Hypothalamus (tissue), 51 donors: Measurements from ENCODE around the gene NR2F1.

ENCODE experiments used
- DNase-seq, 51 donors: peaks; one replicate each; lab custom pipeline; 2025; lab: John Stamatoyannopoulos, UW

NR2F1 gene

GRCh38 chr5:93602241-93603077 is 19.4 kb downstream of the NR2F1 start:
- no peak for DNase-seq

GRCh38 chr5:93603078-93603792 is 20.2 kb downstream of the NR2F1 start:
- no peak for DNase-seq

- peak in 8 of 51 donors; percentile 10 to 47 (median 35) for DNase-seq
These were observed 21.0 kb downstream of the NR2F1 start for GRCh38 chr5:93603793-93604643.

DNA sequence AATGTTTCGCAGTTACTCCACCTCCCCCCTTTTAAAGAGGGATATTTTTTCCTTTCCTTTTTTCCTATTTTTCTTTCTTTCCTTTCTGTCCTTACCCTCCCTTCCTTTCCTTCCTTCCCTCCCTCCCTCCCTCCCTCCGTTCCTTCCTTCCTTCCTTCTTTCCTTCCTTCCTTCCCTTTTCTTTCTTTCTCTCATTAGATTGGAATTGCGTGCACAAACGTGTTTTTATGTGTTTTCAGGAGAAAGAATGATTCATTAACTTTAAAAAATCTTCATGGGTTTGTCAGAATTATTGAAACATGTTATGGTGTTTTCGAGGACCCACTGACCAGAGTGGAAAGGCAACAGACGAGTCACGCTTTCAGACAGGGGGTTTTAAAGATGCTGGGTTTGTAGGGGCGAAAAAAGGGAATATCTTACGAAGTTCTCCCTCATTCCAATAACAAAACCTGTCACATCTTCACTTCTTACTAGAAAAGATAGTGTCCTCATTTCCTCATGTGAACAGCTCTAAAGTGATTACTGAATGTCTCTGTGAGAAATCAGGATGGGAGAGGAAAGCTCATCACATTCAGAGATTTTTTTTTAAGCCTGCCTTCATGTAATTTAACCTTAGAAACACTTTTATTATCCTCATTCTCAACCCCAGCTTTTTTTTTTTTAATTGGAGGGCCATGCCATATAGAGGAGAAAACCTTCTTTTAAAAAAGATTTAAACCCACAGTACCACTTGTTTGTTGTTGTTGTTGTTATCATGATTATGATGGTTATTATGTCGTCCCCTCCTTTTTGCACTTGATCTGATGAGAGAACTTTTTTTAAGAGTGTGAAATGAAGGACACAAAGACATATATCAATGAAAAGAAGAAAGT is 21.9 kb downstream of the NR2F1 start:
- no peak for DNase-seq

GRCh38 chr5:93606382-93606752 is 23.3 kb downstream of the NR2F1 start:
- DNase-seq: no peak

DNA sequence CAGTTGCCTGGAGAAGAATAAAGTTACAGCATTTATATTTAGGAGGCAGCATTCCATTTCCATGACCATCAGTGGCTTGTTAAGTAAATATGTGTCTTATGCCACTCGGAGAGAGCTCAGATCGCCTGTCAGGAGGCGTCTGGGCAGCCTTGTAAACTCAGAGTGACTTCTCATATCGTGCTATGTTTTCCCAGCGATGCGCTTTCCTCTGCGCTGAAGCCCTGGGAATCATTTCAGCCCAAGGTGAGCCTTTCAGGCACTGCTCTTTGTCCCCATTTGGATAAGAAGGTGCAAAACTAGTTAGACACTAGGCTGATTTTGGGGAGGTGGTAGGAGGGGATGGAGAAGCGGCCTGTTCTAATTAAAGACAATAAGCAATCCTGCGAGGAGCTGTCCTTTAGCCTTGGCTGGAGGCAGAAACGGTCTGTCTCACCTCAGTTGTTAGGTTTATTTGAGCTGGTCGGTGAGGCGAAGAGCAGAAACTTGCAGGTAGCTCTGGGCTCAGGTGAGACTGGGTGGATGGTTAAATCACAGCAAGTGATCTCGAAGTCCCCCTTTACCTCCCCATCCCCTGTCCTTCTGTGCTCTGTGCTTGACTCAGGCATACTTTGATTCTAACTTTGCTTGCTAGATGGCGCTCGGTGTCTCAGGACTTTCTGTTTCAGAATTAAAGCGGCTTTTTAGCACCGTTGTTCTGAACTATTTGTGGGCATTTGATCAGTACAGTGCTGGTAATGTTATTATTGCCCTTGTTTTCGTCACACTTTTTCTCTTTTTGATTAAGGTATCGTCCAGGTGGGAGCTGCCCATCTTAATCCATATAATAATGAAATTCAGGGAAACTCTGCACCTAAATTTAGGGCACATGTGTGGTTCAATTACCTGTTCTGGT is 24.6 kb downstream of the NR2F1 start:
- DNase-seq: peak in 11 of 51 donors; percentile 16 to 49 (median 37)

- DNase-seq: no peak
These were observed 25.8 kb downstream of the NR2F1 start for GRCh38 chr5:93608855-93609254.

- DNase-seq: no peak
These were observed 26.7 kb downstream of the NR2F1 start for GRCh38 chr5:93609762-93610161.

GRCh38 chr5:93610581-93611272 is 27.7 kb downstream of the NR2F1 start:
- no peak for DNase-seq

- DNase-seq: no peak
These were observed 28.4 kb downstream of the NR2F1 start for GRCh38 chr5:93611273-93611975.

DNA sequence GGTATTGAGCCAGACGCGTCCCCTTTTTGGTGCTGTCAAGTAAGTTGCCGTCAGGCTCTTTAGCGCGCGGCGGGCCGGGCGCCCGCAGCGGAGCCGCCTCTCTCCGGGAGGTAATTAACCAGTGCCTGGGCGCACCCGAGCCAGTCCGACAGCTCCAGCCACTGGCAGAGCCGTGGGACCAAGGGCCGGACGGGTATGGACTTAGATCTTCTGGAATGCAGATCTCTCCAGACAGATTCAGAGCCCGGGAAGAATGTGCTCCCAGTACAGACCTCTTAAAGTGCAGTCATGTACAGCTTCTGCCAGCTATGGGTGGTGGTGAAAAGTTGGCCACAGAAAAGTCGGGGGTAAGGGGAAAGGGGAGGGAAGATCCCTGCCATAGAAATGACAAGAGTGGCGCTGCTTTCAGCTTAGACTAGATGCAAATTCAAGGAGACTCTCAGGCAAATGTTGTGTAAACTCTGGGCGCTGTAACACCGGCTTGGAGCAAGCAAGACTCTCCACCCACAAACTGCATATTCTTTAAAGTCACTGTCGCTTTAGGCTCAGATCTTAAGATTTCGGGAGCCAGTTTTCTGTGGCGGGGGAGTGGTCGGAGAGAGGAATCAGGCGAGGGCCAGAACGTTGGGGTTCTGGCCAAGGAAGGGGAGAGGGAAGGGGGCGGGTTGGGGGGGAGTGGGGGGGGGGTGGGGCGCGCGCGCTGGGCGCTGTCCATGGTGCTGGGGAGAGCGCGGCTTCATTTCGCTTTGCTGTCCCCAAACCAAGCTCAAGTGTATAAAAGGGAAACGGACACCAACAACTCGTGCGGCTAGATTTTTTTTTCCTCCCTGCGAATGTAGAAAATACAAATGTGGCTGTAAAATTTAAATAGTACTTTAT is 29.2 kb downstream of the NR2F1 start:
- DNase-seq: peak in 3 of 51 donors; percentile 8 to 35 (median 25)

GRCh38 chr5:93612855-93613243 is 29.8 kb downstream of the NR2F1 start:
- no peak for DNase-seq

DNA sequence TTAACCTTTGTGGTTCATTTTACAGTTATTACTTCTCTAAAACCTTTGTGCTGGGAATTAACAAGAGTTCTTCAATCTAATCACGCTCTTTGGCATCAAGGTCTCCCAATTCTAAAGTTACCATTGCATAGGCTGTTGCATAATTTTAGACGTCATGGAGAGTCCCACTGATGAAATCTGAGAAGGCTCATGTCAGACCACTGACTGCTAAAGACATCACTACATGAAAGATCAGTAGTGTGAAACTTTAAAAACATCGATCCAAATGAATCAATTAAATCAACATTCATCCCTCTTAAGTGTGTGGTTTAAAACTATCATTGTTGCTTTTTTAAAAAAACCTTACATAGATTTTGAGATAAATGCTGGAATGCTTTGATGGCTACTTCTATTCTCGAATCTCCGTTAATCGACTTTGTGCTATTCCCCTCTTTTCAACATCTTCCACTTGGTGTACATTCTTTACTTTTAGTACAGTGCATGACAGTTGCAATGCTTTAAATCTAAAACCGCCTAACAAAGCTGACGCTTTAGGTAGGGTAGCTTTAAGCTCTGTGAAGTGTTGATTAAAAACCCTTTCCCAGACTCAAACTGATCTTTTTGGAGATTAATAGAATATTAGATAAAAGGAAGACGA is 33.6 kb downstream of the NR2F1 start:
- no peak for DNase-seq

DNA sequence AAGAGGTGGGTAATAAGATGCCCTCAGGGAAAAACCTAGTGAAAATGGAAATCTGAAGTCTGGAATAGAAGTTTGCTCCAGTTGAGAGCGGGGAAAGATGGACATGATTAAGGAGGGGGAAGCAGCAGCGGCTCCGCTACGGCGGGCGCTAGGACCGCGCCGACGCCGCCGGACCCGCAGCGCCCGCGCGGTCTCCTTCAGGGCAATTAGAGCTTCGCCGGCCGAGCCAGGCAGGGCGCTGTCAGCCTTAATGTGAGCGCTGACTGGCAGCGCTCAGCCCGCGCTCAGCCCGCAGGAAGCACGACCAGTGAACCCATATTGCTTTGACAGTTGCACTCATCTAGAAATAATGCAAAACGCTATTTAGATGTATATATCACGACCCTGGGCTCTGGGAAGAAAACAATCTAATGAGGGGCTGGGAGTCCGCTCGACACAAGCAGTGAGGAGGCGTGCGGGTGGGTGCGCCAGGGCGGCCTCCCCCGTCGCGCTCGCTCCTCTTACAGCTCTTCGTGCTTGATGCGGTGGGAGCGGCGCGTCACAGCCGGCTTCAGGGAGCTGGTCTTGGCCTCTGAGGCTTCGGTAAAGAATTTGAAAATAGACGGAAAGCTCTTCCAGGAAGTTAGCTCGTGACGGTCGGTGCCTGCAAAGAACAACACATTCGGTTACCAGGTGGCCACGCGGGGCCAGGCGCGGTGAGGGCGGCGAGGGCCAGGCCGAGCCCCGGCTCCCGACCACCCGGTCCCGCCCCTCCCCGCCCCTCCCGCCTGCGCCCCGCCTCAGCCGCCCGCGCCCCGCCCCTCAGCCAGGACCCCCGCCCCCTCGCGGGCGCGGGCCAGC is 37.7 kb downstream of the NR2F1 start:
- peak in 38 of 51 donors; percentile 13 to 81 (median 63) for DNase-seq

- peak in 47 of 51 donors; percentile 41 to 92 (median 75) for DNase-seq
These were observed 38.3 kb downstream of the NR2F1 start for GRCh38 chr5:93621327-93621798.
